SK-N-SH (cell line): ENCODE measurements around the gene CYP46A1. TPM values are rescaled to one million over a fixed set of nuclear protein-coding genes. Genes with fewer than 3 reads are reported as not detected.

Source experiments
- CTCF ChIA-PET: fragments of 300-600, 350-600 bp; formaldehyde crosslinking; extraction: SDS; loops from one replicate; lab custom pipeline; 2021; lab: Yijun Ruan, JAX
- POLR2A ChIA-PET: fragments of 350-600 bp; sonication (Branson Sonifier 250); formaldehyde crosslinking; extraction: SDS; loops from one replicate; lab custom pipeline; 2020; ENCODE audit warnings: antibody characterized with exemption, inconsistent platforms; lab: Yijun Ruan, JAX
- DNase-seq: peaks from one replicate; pipeline ENCODE4 v3.0.0; 2012
- H2AFZ ChIP-seq: fragments of 200-600 bp; sonication (generic); 2 replicates; pipeline ENCODE4 v1.8.1; 2016; ENCODE audit warnings: antibody characterized with exemption, mild to moderate bottlenecking, low read depth
- H3F3A ChIP-seq: fragments of 200-600 bp; sonication (generic); replicated peaks from 2 replicates; pipeline ENCODE3; 2016; ENCODE audit warnings: antibody characterized with exemption, mild to moderate bottlenecking; ENCODE audit not compliant: insufficient read depth
- H3K27ac ChIP-seq, 2 experiments: fragments of 200-500 bp in 1 of 2; fragments of 200-600 bp in 1 of 2; sonication (Bioruptor generic) in 1 of 2; sonication (generic), shearing (Covaris generic) in 1 of 2; 2 replicates each; pipeline versions ENCODE4 v1.5.1 to v1.6.1; 2014 to 2016; ENCODE audit warnings: low read depth in 2 of 2, inconsistent platforms in 1 of 2, low read length in 1 of 2, mild to moderate bottlenecking in 1 of 2, mixed read lengths in 1 of 2
- H3K27me3 ChIP-seq: fragments of 200-600 bp; sonication (generic), shearing (Covaris generic); 2 replicates; pipeline ENCODE4 v1.6.1; 2016; ENCODE audit warnings: mixed run types; ENCODE audit not compliant: insufficient read depth
- H3K36me3 ChIP-seq, 2 experiments: fragments of 200-500 bp in 1 of 2; fragments of 200-600 bp in 1 of 2; sonication (Bioruptor generic) in 1 of 2; sonication (generic) in 1 of 2; replicated peaks in 1 of 2; 2 replicates each; pipeline versions ENCODE3 to v1.5.1; 2014 to 2016; ENCODE audit warnings: low read length in 1 of 2, mild to moderate bottlenecking in 1 of 2; ENCODE audit not compliant: insufficient read depth in 2 of 2, control insufficient read depth in 1 of 2
- H3K4me1 ChIP-seq, 2 experiments: fragments of 200-500 bp in 1 of 2; fragments of 200-600 bp in 1 of 2; sonication (Bioruptor generic) in 1 of 2; sonication (generic), shearing (Covaris generic) in 1 of 2; 2 replicates each; pipeline versions ENCODE4 v1.5.1 to v1.6.1; 2014 to 2016; ENCODE audit warnings: low read depth in 1 of 2, low read length in 1 of 2, mixed run types in 1 of 2; ENCODE audit not compliant: insufficient read depth in 2 of 2, control insufficient read depth in 1 of 2
- H3K4me2 ChIP-seq: fragments of 200-600 bp; sonication (generic), shearing (Covaris generic); 2 replicates; pipeline ENCODE4 v1.6.1; 2017; ENCODE audit warnings: mixed run types
- H3K4me3 ChIP-seq, 2 experiments: fragments of 200-500 bp in 1 of 2; fragments of 200-600 bp in 1 of 2; sonication (Bioruptor generic) in 1 of 2; sonication (generic), shearing (Covaris generic) in 1 of 2; 2 replicates each; pipeline versions ENCODE4 v1.5.1 to v1.8.1; 2014 to 2016; ENCODE audit warnings: low read depth in 2 of 2, inconsistent platforms in 1 of 2, low read length in 1 of 2, mild to moderate bottlenecking in 1 of 2, mixed read lengths in 1 of 2, moderate library complexity in 1 of 2
- H3K79me2 ChIP-seq: fragments of 200-600 bp; sonication (generic); 2 replicates; pipeline ENCODE4 v1.8.1; 2017; ENCODE audit warnings: mild to moderate bottlenecking; ENCODE audit not compliant: insufficient read depth
- H3K9ac ChIP-seq: fragments of 200-600 bp; sonication (generic); 2 replicates; pipeline ENCODE4 v1.6.1; 2017; ENCODE audit warnings: mixed run types
- H3K9me2 ChIP-seq: fragments of 200-600 bp; sonication (generic); 2 replicates; pipeline ENCODE4 v1.6.1; 2017; ENCODE audit warnings: mixed run types
- H3K9me3 ChIP-seq: fragments of 200-600 bp; sonication (generic); 2 replicates; pipeline ENCODE4 v1.6.1; 2017; ENCODE audit warnings: mixed run types, mild to moderate bottlenecking, moderate library complexity
- H4K20me1 ChIP-seq: fragments of 200-600 bp; sonication (generic); 2 replicates; pipeline ENCODE4 v1.6.1; 2017; ENCODE audit warnings: mild to moderate bottlenecking, mixed run types; ENCODE audit not compliant: insufficient read depth
- EP300 ChIP-seq, 2 experiments: IDR thresholded peaks; 2 replicates each; pipeline versions ENCODE4 v1.4.0 to v1.6.1; 2012; ENCODE audit warnings: borderline replicate concordance in 1 of 2, low read depth in 1 of 2, low read length in 1 of 2
- FOSL2 ChIP-seq: IDR thresholded peaks from 2 replicates; pipeline ENCODE4 v1.4.0; 2012; ENCODE audit warnings: low read depth, mild to moderate bottlenecking, moderate library complexity, borderline replicate concordance
- FOXJ3 ChIP-seq: sonication (generic); formaldehyde crosslinking; IDR thresholded peaks from 2 replicates; pipeline ENCODE4 v1.5.1; 2020; ENCODE audit warnings: mild to moderate bottlenecking, missing genetic modification reagents
- JUND ChIP-seq: IDR thresholded peaks from 2 replicates; pipeline ENCODE4 v1.4.0; 2012
- NFIC ChIP-seq: IDR thresholded peaks from 2 replicates; pipeline ENCODE4 v1.4.0; 2012; ENCODE audit warnings: borderline replicate concordance
- NRF1 ChIP-seq: IDR thresholded peaks from 2 replicates; pipeline ENCODE4 v1.6.1; 2012; ENCODE audit warnings: low read depth, mild to moderate bottlenecking, low read length
- POLR2AphosphoS5 ChIP-seq: IDR thresholded peaks from 2 replicates; pipeline ENCODE4 v1.6.1; 2012; ENCODE audit warnings: low read depth, low read length
- RAD21 ChIP-seq: IDR thresholded peaks from 2 replicates; pipeline ENCODE4 v1.6.1; 2012; ENCODE audit warnings: mild to moderate bottlenecking, low read length
- RXRA ChIP-seq: IDR thresholded peaks from 2 replicates; pipeline ENCODE4 v1.4.0; 2012; ENCODE audit warnings: low read depth, mild to moderate bottlenecking, borderline replicate concordance
- SIN3A ChIP-seq: IDR thresholded peaks from 2 replicates; pipeline ENCODE4 v1.6.1; 2012; ENCODE audit warnings: low read depth, mild to moderate bottlenecking, low read length, moderate library complexity, borderline replicate concordance
- TCF12 ChIP-seq: IDR thresholded peaks from 2 replicates; pipeline ENCODE4 v1.4.0; 2012
- WGBS: methylation state at CpG from one replicate; pipeline ENCODE4 v1.1.6; 2017; ENCODE audit warnings: low lambda C conversion rate; 5-methylcytosine and 5-hydroxymethylcytosine counted together
- polyA plus RNA-seq, 3 experiments: library from polyadenylated mRNA; depleted of rRNA; stranded (reverse); fragments of >200 nt; gene quantifications; 2 replicates each; pipeline ENCODE4 v1.2.3, GENCODE V29; 2012
- TF ChIP-seq, protein P1 (sequence below): IDR thresholded peaks from 2 replicates; pipeline ENCODE4 v1.4.0; 2012; ENCODE audit warnings: low read depth, borderline replicate concordance
- TF ChIP-seq, protein P2 (sequence below): IDR thresholded peaks from 2 replicates; pipeline ENCODE4 v1.6.1; 2012; ENCODE audit warnings: mild to moderate bottlenecking, low read depth, low read length, moderate library complexity
- TF ChIP-seq, protein P3 (sequence below): IDR thresholded peaks from 2 replicates; pipeline ENCODE4 v1.4.0; 2012; ENCODE audit warnings: low read depth, borderline replicate concordance
- TF ChIP-seq, protein P4 (sequence below): IDR thresholded peaks from 2 replicates; pipeline ENCODE4 v1.4.0; 2012; ENCODE audit warnings: low read depth
- TF ChIP-seq, protein P5 (sequence below): IDR thresholded peaks from 2 replicates; pipeline ENCODE4; 2012

The CYP46A1 gene
- polyA plus RNA-seq, 1 of the 3 experiments (the other 2 are of a cell fraction) = 0.30 TPM

DNA sequence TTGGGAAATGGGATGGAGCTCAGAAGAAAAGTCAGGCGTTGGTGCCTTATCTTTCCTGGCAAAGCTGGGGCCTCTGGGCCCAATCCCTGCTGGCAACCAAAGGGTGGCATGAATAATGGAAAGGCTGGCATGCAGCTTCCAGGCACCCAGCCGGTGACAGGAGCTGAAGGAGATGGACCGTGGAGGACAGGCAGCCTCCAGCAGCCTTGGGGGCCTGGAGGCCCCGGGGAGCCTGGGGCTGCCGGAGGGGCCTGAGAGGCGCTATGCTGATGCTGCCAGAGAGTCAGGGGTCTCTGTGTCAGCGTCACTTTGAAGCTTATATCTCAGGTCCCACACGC lies 70.9 kb downstream of the CYP46A1 start:
- TF ChIP-seq NRF1 (no peak), JUND (no peak), EP300 (IDR thresholded peaks at IDR 0.05; ENCODE audit: borderline replicate concordance in 1 of 2, low read depth in 1 of 2, low read length in 1 of 2) (no peak), NFIC (no peak)
- TF ChIP-seq, all 33 proteins: peak for 0
- Histone ChIP-seq H3K36me3 (no peaks in the 10 kb centered on the region), H3K27me3 (no peaks in the 10 kb centered on the region), H3K27ac (peak overlapping the region in 1 of 2 experiments; percentile 97; a peak in 1 of 4 replicates), H3K4me2 (peak overlapping the region; percentile 32; the same call in 1 of the 2 replicates), H3F3A (peaks cover 18% of the 10 kb centered on the region), H3K9me2 (no peaks in the 10 kb centered on the region), H2AFZ (no peak overlapping the region), H3K9ac (no peak overlapping the region), H3K4me3 (no peak overlapping the region), H3K9me3 (no peaks in the 10 kb centered on the region), H4K20me1 (no peaks in the 10 kb centered on the region), H3K4me1 (peaks cover 13 to 57% of the 10 kb centered on the region in 2 experiments; a peak in 3 of 4 replicates), H3K79me2 (no peaks in the 10 kb centered on the region)
- ChIA-PET POLR2A (no interaction called here), CTCF (interaction anchor here (0.6 to 1.9 kb wide), 8 partner anchors 15 to 192 kb away, joined by 3 to 8 read pairs (median 4); no protein-coding TSS in a partner anchor)
- 78% methylated on average over 2 of the region's 8 CpGs for WGBS
- no peak for DNase-seq

DNA sequence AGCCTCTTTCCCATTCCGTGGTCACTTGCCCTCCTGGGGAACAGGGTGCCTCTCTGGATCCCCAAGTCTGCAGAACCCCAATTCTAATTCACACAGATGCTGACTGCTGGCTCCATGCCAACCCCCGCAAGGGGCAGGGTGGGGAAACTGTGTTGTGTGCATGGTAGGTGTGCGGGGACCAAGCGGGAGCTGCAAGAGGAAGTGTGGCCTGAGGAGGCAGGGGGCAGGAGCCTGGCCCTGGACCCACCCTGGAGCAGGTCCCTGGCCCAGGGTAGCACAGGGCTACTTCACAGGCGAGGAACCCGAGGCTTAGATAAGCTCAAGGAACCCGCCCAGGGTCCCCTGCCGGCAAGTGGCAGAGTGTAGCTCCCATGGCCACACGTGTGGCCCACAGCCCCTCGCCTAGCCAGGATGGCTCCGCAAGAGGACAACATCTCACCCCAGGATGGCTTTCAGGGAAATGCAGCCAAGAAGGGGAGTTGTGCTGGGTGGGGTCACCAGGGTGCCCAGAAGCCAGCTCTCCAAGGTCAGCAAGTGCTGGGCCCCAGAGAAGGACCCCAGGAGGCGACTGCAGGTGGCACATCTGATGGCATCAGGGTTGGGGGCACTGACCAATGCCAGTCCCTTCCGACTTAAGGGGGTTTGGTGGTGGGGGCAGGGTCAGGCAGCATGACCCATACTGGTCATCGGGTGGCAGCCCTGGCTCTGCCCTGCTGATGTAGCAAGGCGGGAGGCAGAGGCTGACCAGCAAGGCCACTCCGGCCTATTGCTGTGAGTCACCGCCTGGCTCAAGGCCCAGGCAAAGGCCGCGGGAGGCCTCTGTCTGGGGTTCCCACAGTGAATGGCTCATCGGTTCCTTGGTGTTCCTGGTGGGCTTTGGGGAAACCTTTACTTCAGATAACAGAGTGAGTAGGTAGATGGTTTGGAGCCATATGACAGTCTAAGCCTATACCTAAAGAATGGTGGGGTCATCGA lies 71.8 kb downstream of the CYP46A1 start:
- H3K27ac ChIP-seq = peak overlapping the region in 1 of 2 experiments; percentile 97; a peak in 2 of 4 replicates
- H4K20me1 ChIP-seq = no peaks in the 10 kb centered on the region
- no peaks in the 10 kb centered on the region for H3K9me2 ChIP-seq
- H2AFZ ChIP-seq = no peak overlapping the region
- H3K4me2 ChIP-seq = peak overlapping the region; percentile 56; the same call in 1 of the 2 replicates
- H3F3A ChIP-seq = peaks cover 18% of the 10 kb centered on the region
- peak overlapping the region; percentile 46; the same call in 1 of the 2 replicates for H3K9ac ChIP-seq
- H3K79me2 ChIP-seq = no peaks in the 10 kb centered on the region
- H3K4me3 ChIP-seq = no peak overlapping the region
- H3K36me3 ChIP-seq = no peaks in the 10 kb centered on the region
- DNase-seq = no peak
- WGBS = 41% methylated on average over 6 of the region's 21 CpGs
- CTCF ChIA-PET = interaction anchor here (1.0 to 1.2 kb wide), 4 partner anchors 16 to 118 kb away, joined by 3 to 4 read pairs (median 3); no protein-coding TSS in a partner anchor
- H3K27me3 ChIP-seq = no peaks in the 10 kb centered on the region
- no peaks in the 10 kb centered on the region for H3K9me3 ChIP-seq
- POLR2A ChIA-PET = no interaction called here
- peaks cover 9 to 57% of the 10 kb centered on the region in 2 experiments; a peak in 3 of 4 replicates for H3K4me1 ChIP-seq
- TF ChIP-seq RXRA (peak; percentile 75; the same call in 1 of the 2 replicates), EP300 (IDR thresholded peaks at IDR 0.05; ENCODE audit: borderline replicate concordance in 1 of 2, low read depth in 1 of 2, low read length in 1 of 2) (peak in 1 of 2 experiments; percentile 75; a peak in 1 of 4 replicates), SIN3A (no peak), POLR2AphosphoS5 (peak; percentile 53; the same call in 1 of the 2 replicates), TCF12 (peak; percentile 78), NFIC (peak; percentile 98), FOSL2 (peak; percentile 96), RAD21 (0 out of 2 replicates have a peak, but pooled peaks have one; percentile 4), FOXJ3 (no peak)
- TF ChIP-seq, protein P1, sequence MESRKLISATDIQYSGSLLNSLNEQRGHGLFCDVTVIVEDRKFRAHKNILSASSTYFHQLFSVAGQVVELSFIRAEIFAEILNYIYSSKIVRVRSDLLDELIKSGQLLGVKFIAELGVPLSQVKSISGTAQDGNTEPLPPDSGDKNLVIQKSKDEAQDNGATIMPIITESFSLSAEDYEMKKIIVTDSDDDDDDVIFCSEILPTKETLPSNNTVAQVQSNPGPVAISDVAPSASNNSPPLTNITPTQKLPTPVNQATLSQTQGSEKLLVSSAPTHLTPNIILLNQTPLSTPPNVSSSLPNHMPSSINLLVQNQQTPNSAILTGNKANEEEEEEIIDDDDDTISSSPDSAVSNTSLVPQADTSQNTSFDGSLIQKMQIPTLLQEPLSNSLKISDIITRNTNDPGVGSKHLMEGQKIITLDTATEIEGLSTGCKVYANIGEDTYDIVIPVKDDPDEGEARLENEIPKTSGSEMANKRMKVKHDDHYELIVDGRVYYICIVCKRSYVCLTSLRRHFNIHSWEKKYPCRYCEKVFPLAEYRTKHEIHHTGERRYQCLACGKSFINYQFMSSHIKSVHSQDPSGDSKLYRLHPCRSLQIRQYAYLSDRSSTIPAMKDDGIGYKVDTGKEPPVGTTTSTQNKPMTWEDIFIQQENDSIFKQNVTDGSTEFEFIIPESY = 0 out of 2 replicates have a peak, but pooled peaks have one; percentile 41
- TF ChIP-seq, protein P2, sequence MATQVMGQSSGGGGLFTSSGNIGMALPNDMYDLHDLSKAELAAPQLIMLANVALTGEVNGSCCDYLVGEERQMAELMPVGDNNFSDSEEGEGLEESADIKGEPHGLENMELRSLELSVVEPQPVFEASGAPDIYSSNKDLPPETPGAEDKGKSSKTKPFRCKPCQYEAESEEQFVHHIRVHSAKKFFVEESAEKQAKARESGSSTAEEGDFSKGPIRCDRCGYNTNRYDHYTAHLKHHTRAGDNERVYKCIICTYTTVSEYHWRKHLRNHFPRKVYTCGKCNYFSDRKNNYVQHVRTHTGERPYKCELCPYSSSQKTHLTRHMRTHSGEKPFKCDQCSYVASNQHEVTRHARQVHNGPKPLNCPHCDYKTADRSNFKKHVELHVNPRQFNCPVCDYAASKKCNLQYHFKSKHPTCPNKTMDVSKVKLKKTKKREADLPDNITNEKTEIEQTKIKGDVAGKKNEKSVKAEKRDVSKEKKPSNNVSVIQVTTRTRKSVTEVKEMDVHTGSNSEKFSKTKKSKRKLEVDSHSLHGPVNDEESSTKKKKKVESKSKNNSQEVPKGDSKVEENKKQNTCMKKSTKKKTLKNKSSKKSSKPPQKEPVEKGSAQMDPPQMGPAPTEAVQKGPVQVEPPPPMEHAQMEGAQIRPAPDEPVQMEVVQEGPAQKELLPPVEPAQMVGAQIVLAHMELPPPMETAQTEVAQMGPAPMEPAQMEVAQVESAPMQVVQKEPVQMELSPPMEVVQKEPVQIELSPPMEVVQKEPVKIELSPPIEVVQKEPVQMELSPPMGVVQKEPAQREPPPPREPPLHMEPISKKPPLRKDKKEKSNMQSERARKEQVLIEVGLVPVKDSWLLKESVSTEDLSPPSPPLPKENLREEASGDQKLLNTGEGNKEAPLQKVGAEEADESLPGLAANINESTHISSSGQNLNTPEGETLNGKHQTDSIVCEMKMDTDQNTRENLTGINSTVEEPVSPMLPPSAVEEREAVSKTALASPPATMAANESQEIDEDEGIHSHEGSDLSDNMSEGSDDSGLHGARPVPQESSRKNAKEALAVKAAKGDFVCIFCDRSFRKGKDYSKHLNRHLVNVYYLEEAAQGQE = 0 out of 2 replicates have a peak, but pooled peaks have one; percentile 30
- TF ChIP-seq, protein P3, sequence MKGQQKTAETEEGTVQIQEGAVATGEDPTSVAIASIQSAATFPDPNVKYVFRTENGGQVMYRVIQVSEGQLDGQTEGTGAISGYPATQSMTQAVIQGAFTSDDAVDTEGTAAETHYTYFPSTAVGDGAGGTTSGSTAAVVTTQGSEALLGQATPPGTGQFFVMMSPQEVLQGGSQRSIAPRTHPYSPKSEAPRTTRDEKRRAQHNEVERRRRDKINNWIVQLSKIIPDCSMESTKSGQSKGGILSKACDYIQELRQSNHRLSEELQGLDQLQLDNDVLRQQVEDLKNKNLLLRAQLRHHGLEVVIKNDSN = no peak
- TF ChIP-seq, protein P4, sequence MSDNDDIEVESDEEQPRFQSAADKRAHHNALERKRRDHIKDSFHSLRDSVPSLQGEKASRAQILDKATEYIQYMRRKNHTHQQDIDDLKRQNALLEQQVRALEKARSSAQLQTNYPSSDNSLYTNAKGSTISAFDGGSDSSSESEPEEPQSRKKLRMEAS = peak; percentile 60; the same call in 1 of the 2 replicates
- TF ChIP-seq, protein P5, sequence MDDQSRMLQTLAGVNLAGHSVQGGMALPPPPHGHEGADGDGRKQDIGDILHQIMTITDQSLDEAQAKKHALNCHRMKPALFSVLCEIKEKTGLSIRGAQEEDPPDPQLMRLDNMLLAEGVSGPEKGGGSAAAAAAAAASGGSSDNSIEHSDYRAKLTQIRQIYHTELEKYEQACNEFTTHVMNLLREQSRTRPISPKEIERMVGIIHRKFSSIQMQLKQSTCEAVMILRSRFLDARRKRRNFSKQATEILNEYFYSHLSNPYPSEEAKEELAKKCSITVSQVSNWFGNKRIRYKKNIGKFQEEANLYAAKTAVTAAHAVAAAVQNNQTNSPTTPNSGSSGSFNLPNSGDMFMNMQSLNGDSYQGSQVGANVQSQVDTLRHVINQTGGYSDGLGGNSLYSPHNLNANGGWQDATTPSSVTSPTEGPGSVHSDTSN = peak; percentile 55
